DMS53 treated with DMSO at 0.1 percent for 48 hours (cell line): Measurements from ENCODE around the gene PHF12.

Source experiments
- DNase-seq: peaks from one replicate; lab custom pipeline; 2025; ENCODE audit not compliant: unreplicated experiment; lab: John Stamatoyannopoulos, UW

Gene PHF12

GRCh38 chr17:28862561-28862960, 88.8 kb downstream of the PHF12 start:
- DNase-seq, result no peak

GRCh38 chr17:28861393-28862203, 89.7 kb downstream of the PHF12 start:
- no peak for DNase-seq

- DNase-seq, result no peak
These were observed 90.9 kb downstream of the PHF12 start for GRCh38 chr17:28860363-28860808.

GRCh38 chr17:28858801-28859355, 92.4 kb downstream of the PHF12 start:
- DNase-seq, result no peak

GRCh38 chr17:28857905-28858800, 93.2 kb downstream of the PHF12 start:
- no peak for DNase-seq

- no peak for DNase-seq
These were observed 95.2 kb downstream of the PHF12 start for GRCh38 chr17:28856028-28856574.

- DNase-seq, result no peak
These were observed 96.0 kb downstream of the PHF12 start for GRCh38 chr17:28855336-28855679.
